WI38 (cell line): ENCODE data around the gene APC.
"Not testable (repeated sequence)": the region's sequence is repeated elsewhere in the genome, so short reads cannot be mapped to it uniquely, and the experiment has no call there.

Source experiments
- H3K4me3 ChIP-seq: 2 replicates; pipeline ENCODE4 v1.5.1; 2011; ENCODE audit warnings: low read depth, mild to moderate bottlenecking, control low read depth, low read length
- CTCF ChIP-seq: IDR thresholded peaks from 2 replicates; pipeline ENCODE4 v1.5.1; 2012; ENCODE audit warnings: low read depth, mild to moderate bottlenecking, control low read depth, low read length

APC gene

GRCh38 chr5:112707187-112708102 lies 30.2 kb upstream of the APC start:
- TF ChIP-seq CTCF: no peak

GRCh38 chr5:112708103-112708622 lies 29.5 kb upstream of the APC start:
- no peak for TF ChIP-seq CTCF
- peak overlapping the region; percentile 93 for H3K4me3 ChIP-seq

More at GRCh38 chr5:112707187-112708102, 30.2 kb upstream of the APC start:
- H3K4me3 ChIP-seq: peak overlapping the region; percentile 93

- peak overlapping the region; percentile 93 for H3K4me3 ChIP-seq
- no peak for TF ChIP-seq CTCF
These were observed 28.3 kb upstream of the APC start for GRCh38 chr5:112709416-112709815.

- TF ChIP-seq CTCF: no peak
- no peak overlapping the region for H3K4me3 ChIP-seq
These were observed 26.8 kb upstream of the APC start for GRCh38 chr5:112710896-112711295.

GRCh38 chr5:112711436-112711835 lies 26.2 kb upstream of the APC start:
- no peak overlapping the region for H3K4me3 ChIP-seq
- no peak for TF ChIP-seq CTCF

- no peak overlapping the region for H3K4me3 ChIP-seq
- no peak for TF ChIP-seq CTCF
These were observed 24.5 kb upstream of the APC start for GRCh38 chr5:112713206-112713605.

GRCh38 chr5:112716895-112717294 lies 20.8 kb upstream of the APC start:
- not testable (repeated sequence) for H3K4me3 ChIP-seq
